Measurements from ENCODE around the gene TLE5. TPM values are rescaled to one million over a fixed set of nuclear protein-coding genes. Genes with fewer than 3 reads are reported as not detected.

The TLE5 gene
- total and polyA plus RNA-seq, 10 of the 15 experiments (the other 5 are each of a cell fraction or from before 2014, with no cell fraction given): 2.5 to 373 (median 154) TPM

- TF ChIP-seq SRF (IDR thresholded peaks at IDR 0.05; ENCODE audit: low read depth in 2 of 2, low read length in 2 of 2) (no peak), TCF3 (IDR thresholded peaks at IDR 0.05; ENCODE audit: borderline replicate concordance, insufficient read depth, low read depth, low read length) (no peak), NFYA (IDR thresholded peaks at IDR 0.05; ENCODE audit: borderline replicate concordance, low read depth, low read length) (no peak), JUNB (IDR thresholded peaks at IDR 0.05) (no peak), CHD2 (IDR thresholded peaks at IDR 0.05; ENCODE audit: borderline replicate concordance, low read depth, low read length) (no peak), HDAC6 (IDR thresholded peaks at IDR 0.05; ENCODE audit: unreplicated experiment) (no peak), KLF5 (IDR thresholded peaks at IDR 0.05; ENCODE audit: partially characterized antibody) (no peak)
Measured at GRCh38 chr19:3096267-3096901, 34.1 kb upstream of the TLE5 start (continued).

- no peak for DNase-seq (ENCODE audit: low read depth, low spot score)
- POLR2A ChIA-PET: interaction anchor here (0.5 kb wide), 1 partner anchor 988 kb away, joined by 3 read pairs; no protein-coding TSS in a partner anchor
Measured at GRCh38 chr19:3095441-3096191, 33.3 kb upstream of the TLE5 start.

More at GRCh38 chr19:3095441-3096191, 33.3 kb upstream of the TLE5 start:
- FAIRE-seq (no peak), ATAC-seq (peak; percentile 22)
- peak overlapping the region; percentile 77; the same call in 1 of the 2 replicates for H3K4me3 ChIP-seq
- TF ChIP-seq HCFC1 (IDR thresholded peaks at IDR 0.05; ENCODE audit: low read length) (no peak), SRF (IDR thresholded peaks at IDR 0.05; ENCODE audit: low read depth in 2 of 2, low read length in 2 of 2) (0 out of 4 replicates have a peak, but pooled peaks of 1 of the 2 experiments have one; percentile 4), RELA (IDR thresholded peaks at IDR 0.05; ENCODE audit: borderline replicate concordance, partially characterized antibody) (no peak), PBX3 (IDR thresholded peaks at IDR 0.05; ENCODE audit: insufficient replicate concordance, low read depth, low read length) (no peak)
- no TSS peak for BruUV-seq (replicated peaks)
- ChIA-PET RAD21 (ENCODE audit: unreplicated experiment) (no interaction called here), CTCF (interaction anchor here (0.5 to 2.2 kb wide), 4 partner anchors 8 to 321 kb away, joined by 3 to 10 read pairs (median 4); no protein-coding TSS in a partner anchor), SMC1A (ENCODE audit: uncharacterized antibody, unreplicated experiment) (no interaction called here)
- no peaks in the 10 kb centered on the region for H3K36me3 ChIP-seq (ENCODE audit: control insufficient read depth in 2 of 2, insufficient read depth in 2 of 2, low read length in 1 of 2)
- no peaks in the 10 kb centered on the region for H4K20me1 ChIP-seq (ENCODE audit: control insufficient read depth, insufficient read depth)
- H3K27ac ChIP-seq (ENCODE audit: control insufficient read depth, insufficient read depth): no peak overlapping the region
- H3K4me2 ChIP-seq (ENCODE audit: control insufficient read depth, insufficient read depth): peak overlapping the region; percentile 92
- H3K27me3 ChIP-seq (replicated peaks in 1 of 2; ENCODE audit: control insufficient read depth in 2 of 2, insufficient read depth in 2 of 2, low read length in 1 of 2): no peaks in the 10 kb centered on the region; a peak in 2 of 4 replicates
- intact Hi-C loops (cut with micrococcal nuclease; ENCODE audit: unreplicated experiment): no loop called here
- H3K4me1 ChIP-seq (ENCODE audit: control insufficient read depth, insufficient read depth, low read length): peaks cover 17% of the 10 kb centered on the region
- H2AFZ ChIP-seq (ENCODE audit: control insufficient read depth, low read depth, low read length): no peak overlapping the region
- in situ Hi-C loops (cut with MboI): no loop called here
- H3K79me2 ChIP-seq (ENCODE audit: control insufficient read depth, insufficient read depth, low read length): no peaks in the 10 kb centered on the region
- 32% methylated on average over 18 of the region's 31 CpGs for WGBS (ENCODE audit: insufficient coverage, insufficient replicate concordance, low lambda C conversion rate, missing lambda C conversion rate)
- H3K9ac ChIP-seq (ENCODE audit: control insufficient read depth, insufficient read depth, low read length): peak overlapping the region; percentile 57; the same call in 1 of the 2 replicates
- H3K9me3 ChIP-seq (replicated peaks; ENCODE audit: control insufficient read depth, insufficient read depth, low read length): no peaks in the 10 kb centered on the region

All from GM12878 (cell line).